ENCODE data around the gene RAD51D. TPM values are rescaled to one million over a fixed set of nuclear protein-coding genes. Genes with fewer than 3 reads are reported as not detected.

The RAD51D gene
- total RNA-seq, 3 donors from 2014 or later (not counting 1 experiment from before 2014, with no cell fraction given), result 15.4 to 27.0 (median 22.7) TPM

- Histone ChIP-seq H3K36me3 (ENCODE audit: control insufficient read depth, insufficient read depth, low read length) (peaks cover 22% of the 10 kb centered on the region), H3K9me3 (ENCODE audit: control insufficient read depth, insufficient read depth, low read length) (no peaks in the 10 kb centered on the region), H3K4me1 (ENCODE audit: control insufficient read depth, insufficient read depth, low read length) (no peaks in the 10 kb centered on the region), H3K27me3 (ENCODE audit: control insufficient read depth, insufficient read depth, low read length) (no peaks in the 10 kb centered on the region), H3K27ac (ENCODE audit: low read length) (no peak overlapping the region), H3K4me3 (ENCODE audit: low read length) (no peak overlapping the region)
- 96% methylated on average over 11 of the region's 11 CpGs for WGBS (ENCODE audit: insufficient coverage)
- Mint-ChIP-seq H3K4me1 (no peaks in the 10 kb centered on the region), H3K27me3 (ENCODE audit: low read depth in 2 of 2) (no peaks in the 10 kb centered on the region), H3K27ac (no peak overlapping the region), H3K4me3 (no peak overlapping the region), H3K9me3 (no peaks in the 10 kb centered on the region), H3K36me3 (no peaks in the 10 kb centered on the region)
- TF ChIP-seq CTCF (IDR thresholded peaks at IDR 0.05), result no peak
- intact Hi-C loops (cut with micrococcal nuclease), result no loop called here
- no peak for DNase-seq
- ATAC-seq, result no peak
Measured at GRCh38 chr17:35127751-35128514, 8.3 kb upstream of the RAD51D start.

GRCh38 chr17:35121315-35121714 lies 1.7 kb upstream of the RAD51D start, which contains the start of gene FNDC8:
Gene FNDC8 (plus strand): TSS chr17:35121615. CDS start chr17:35121694, 79 bp downstream.
- Mint-ChIP-seq H3K4me3 (peak within 1 kb of the TSS; percentile 45), H3K27me3 (ENCODE audit: low read depth in 2 of 2) (no peaks in the 10 kb centered on the region), H3K27ac (no peak within 1 kb of the TSS), H3K4me1 (peaks cover 23 to 29% of the 10 kb centered on the region in 2 donors), H3K36me3 (no peaks in the 10 kb centered on the region), H3K9me3 (no peaks in the 10 kb centered on the region)
- DNase-seq (no peak), ATAC-seq (no peak)
- H3K9me3 ChIP-seq (ENCODE audit: control insufficient read depth, insufficient read depth, low read length), result no peaks in the 10 kb centered on the region
- intact Hi-C loops (cut with micrococcal nuclease), result loop anchor here (2.0 kb wide), 1 partner anchor 701 kb away; no protein-coding TSS in a partner anchor
- no peaks in the 10 kb centered on the region for H3K27me3 ChIP-seq (ENCODE audit: control insufficient read depth, insufficient read depth, low read length)
- no peak for TF ChIP-seq CTCF (IDR thresholded peaks at IDR 0.05)
- WGBS (ENCODE audit: insufficient coverage), result 100% methylated on average over 3 of the region's 3 CpGs
- no peak within 1 kb of the TSS for H3K4me3 ChIP-seq (ENCODE audit: low read length)
- H3K4me1 ChIP-seq (ENCODE audit: control insufficient read depth, insufficient read depth, low read length), result peaks cover 29% of the 10 kb centered on the region
- H3K36me3 ChIP-seq (ENCODE audit: control insufficient read depth, insufficient read depth, low read length), result no peaks in the 10 kb centered on the region
- H3K27ac ChIP-seq (ENCODE audit: low read length), result no peak within 1 kb of the TSS

DNA sequence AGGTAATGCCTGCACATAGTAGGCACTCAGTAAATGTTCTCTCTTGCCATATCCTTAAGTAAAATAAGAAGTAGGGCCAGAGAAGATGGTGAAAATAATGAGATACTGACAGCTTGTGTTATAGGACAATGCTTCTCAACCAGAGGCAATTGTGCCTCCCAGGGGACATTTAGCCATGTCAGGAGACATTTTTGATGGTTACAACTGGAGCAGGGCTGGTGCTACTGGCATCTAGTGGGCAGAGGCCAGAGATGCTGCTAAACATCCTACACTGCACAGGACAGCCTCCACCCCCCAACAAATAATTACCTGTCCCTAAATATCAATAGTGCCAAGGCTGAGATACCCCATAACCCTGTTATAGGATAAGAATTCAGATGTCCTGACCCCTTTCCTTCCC lies 1.7 kb downstream of the RAD51D start:
- H3K27ac ChIP-seq (ENCODE audit: low read length), result no peak overlapping the region
- H3K27me3 ChIP-seq (ENCODE audit: control insufficient read depth, insufficient read depth, low read length), result no peaks in the 10 kb centered on the region
- peak overlapping the region; percentile 79 for H3K4me3 Mint-ChIP-seq
- H3K36me3 ChIP-seq (ENCODE audit: control insufficient read depth, insufficient read depth, low read length), result no peaks in the 10 kb centered on the region
- H3K4me1 Mint-ChIP-seq, result peaks cover 41 to 43% of the 10 kb centered on the region in 2 donors
- no peaks in the 10 kb centered on the region for H3K9me3 Mint-ChIP-seq
- DNase-seq (peak in 1 of 2 donors; percentile 59), ATAC-seq (peak in 1 of 3 donors; percentile 34)
- peaks cover 29% of the 10 kb centered on the region for H3K4me1 ChIP-seq (ENCODE audit: control insufficient read depth, insufficient read depth, low read length)
- no peaks in the 10 kb centered on the region for H3K27me3 Mint-ChIP-seq (ENCODE audit: low read depth in 2 of 2)
- intact Hi-C loops (cut with micrococcal nuclease), result loop anchor here (1.0 to 2.0 kb wide), 2 partner anchors 29 to 120 kb away; no protein-coding TSS in a partner anchor
- H3K36me3 Mint-ChIP-seq, result no peaks in the 10 kb centered on the region
- no peaks in the 10 kb centered on the region for H3K9me3 ChIP-seq (ENCODE audit: control insufficient read depth, insufficient read depth, low read length)
- no peak for TF ChIP-seq CTCF (IDR thresholded peaks at IDR 0.05)
- no peak overlapping the region for H3K4me3 ChIP-seq (ENCODE audit: low read length)
- peak overlapping the region; percentile 83 to 94 for H3K27ac Mint-ChIP-seq
